Embryonic facial prominence (tissue), 1 donor: ENCODE data around the gene NPHP1.
"Not testable (repeated sequence)": the region's sequence is repeated elsewhere in the genome, so short reads cannot be mapped to it uniquely, and the experiment has no call there.

Experiments used
- DNase-seq: peaks from one replicate; pipeline ENCODE4 v3.0.0-alpha.2; 2016; ENCODE audit errors: extremely low spot score

Gene NPHP1

GRCh38 chr2:110204408-110205385 lies at the start of gene NPHP1:
Gene NPHP1 (minus strand): TSS chr2:110205013. CDS start chr2:110204968, 45 bp downstream.
- DNase-seq = peak; percentile 77

GRCh38 chr2:110248081-110248795 lies 43.4 kb upstream of the NPHP1 start:
- not testable (repeated sequence) for DNase-seq

GRCh38 chr2:110245488-110246435 lies 40.9 kb upstream of the NPHP1 start:
- not testable (repeated sequence) for DNase-seq

GRCh38 chr2:110243283-110243682 lies 38.5 kb upstream of the NPHP1 start:
- DNase-seq = not testable (repeated sequence)

GRCh38 chr2:110234514-110234913 lies 29.7 kb upstream of the NPHP1 start:
- not testable (repeated sequence) for DNase-seq

GRCh38 chr2:110229886-110230285 lies 25.1 kb upstream of the NPHP1 start:
- not testable (repeated sequence) for DNase-seq

- DNase-seq = not testable (repeated sequence)
These were observed 17.8 kb upstream of the NPHP1 start for GRCh38 chr2:110222626-110223025.

- no peak for DNase-seq
These were observed 17.1 kb upstream of the NPHP1 start for GRCh38 chr2:110221938-110222337.

- DNase-seq = no peak
These were observed 15.4 kb upstream of the NPHP1 start for GRCh38 chr2:110220190-110220564.

GRCh38 chr2:110219496-110220189 lies 14.8 kb upstream of the NPHP1 start:
- no peak for DNase-seq

- DNase-seq = not testable (repeated sequence)
These were observed 14.1 kb upstream of the NPHP1 start for GRCh38 chr2:110218889-110219288.

GRCh38 chr2:110216803-110217202 lies 12.0 kb upstream of the NPHP1 start:
- no peak for DNase-seq

- no peak for DNase-seq
These were observed 11.4 kb upstream of the NPHP1 start for GRCh38 chr2:110216199-110216598.

GRCh38 chr2:110215566-110216158 lies 10.8 kb upstream of the NPHP1 start:
- no peak for DNase-seq

GRCh38 chr2:110215091-110215490 lies 10.3 kb upstream of the NPHP1 start:
- DNase-seq = no peak

GRCh38 chr2:110213522-110213921 lies 8.7 kb upstream of the NPHP1 start:
- DNase-seq = not testable (repeated sequence)

- DNase-seq = peak; percentile 40
These were observed 7.4 kb upstream of the NPHP1 start, which contains the start of gene MTLN for GRCh38 chr2:110211938-110212858. Gene MTLN (minus strand): TSS chr2:110212547. CDS start chr2:110212525, 22 bp downstream.

- no peak for DNase-seq
These were observed 1.0 kb upstream of the NPHP1 start for GRCh38 chr2:110205660-110206455.
